PC-9 (cell line): ENCODE data around the gene AQP1.

Source experiments
- CTCF ChIP-seq: fragments of 200-600 bp; sonication (generic); conservative IDR thresholded peaks from 2 replicates; pipeline ENCODE4 v1.6.1; 2017; ENCODE audit warnings: mixed run types, antibody characterized with exemption, mild to moderate bottlenecking, moderate library complexity
- EZH2 ChIP-seq: fragments of 200-600 bp; sonication (generic); IDR thresholded peaks from 2 replicates; pipeline ENCODE4 v1.8.0; 2017; ENCODE audit warnings: antibody characterized with exemption, low read depth

GRCh38 chr7:30928254-30928872 lies 16.7 kb downstream of the AQP1 start:
- TF ChIP-seq CTCF (no peak), EZH2 (no peak)
